Right renal pelvis (tissue), 4 donors: ENCODE results near the gene ANKRD34B. TPM values are rescaled to one million over a fixed set of nuclear protein-coding genes. Genes with fewer than 3 reads are reported as not detected.
A peak's percentile ranks its signal among the peaks of the same experiment; 100 is the strongest.
"Not testable (repeated sequence)": the region's sequence is repeated elsewhere in the genome, so short reads cannot be mapped to it uniquely, and the experiment has no call there.

Experiments used
- DNase-seq, 4 donors: peaks; one replicate each; pipeline ENCODE4 v3.0.0-alpha.2; 2013; ENCODE audit warnings: low read depth in 4 of 4, low spot score in 3 of 4, missing footprints in 1 of 4
- polyA plus RNA-seq, 4 donors: library from polyadenylated mRNA; unstranded; fragments of 120-200 nt; gene quantifications; one replicate each; pipeline ENCODE4 v1.2.1, GENCODE V29; 2013; ENCODE audit not compliant: insufficient read length in 4 of 4

The ANKRD34B gene
- under 1 TPM; 0.11 to 0.35 (median 0.22) TPM for polyA plus RNA-seq

- DNase-seq: peak in 1 of 4 donors; percentile 15
These were observed at the start of gene ANKRD34B for GRCh38 chr5:80569961-80570786. ANKRD34B (minus strand) TSS chr5:80570280; CDS start chr5:80560019, 10,261 bp downstream.

GRCh38 chr5:80619086-80619485, 49.0 kb upstream of the ANKRD34B start:
- DNase-seq: no peak

- no peak for DNase-seq
These were observed 48.4 kb upstream of the ANKRD34B start for GRCh38 chr5:80618438-80618837.

GRCh38 chr5:80615266-80615914, 45.3 kb upstream of the ANKRD34B start:
- no peak for DNase-seq

GRCh38 chr5:80609692-80610091, 39.6 kb upstream of the ANKRD34B start:
- DNase-seq: no peak

GRCh38 chr5:80608731-80609130, 38.7 kb upstream of the ANKRD34B start:
- no peak for DNase-seq

- DNase-seq: no peak
These were observed 37.8 kb upstream of the ANKRD34B start for GRCh38 chr5:80607832-80608231.

GRCh38 chr5:80607343-80607742, 37.3 kb upstream of the ANKRD34B start:
- no peak for DNase-seq

- no peak for DNase-seq
These were observed 31.0 kb upstream of the ANKRD34B start for GRCh38 chr5:80600943-80601693.

GRCh38 chr5:80597500-80597899, 27.4 kb upstream of the ANKRD34B start:
- no peak for DNase-seq

- DNase-seq: no peak
These were observed 24.7 kb upstream of the ANKRD34B start for GRCh38 chr5:80594810-80595209.

- no peak for DNase-seq
These were observed 22.7 kb upstream of the ANKRD34B start for GRCh38 chr5:80592761-80593160.

GRCh38 chr5:80592105-80592504, 22.0 kb upstream of the ANKRD34B start:
- DNase-seq: no peak

GRCh38 chr5:80591352-80591751, 21.3 kb upstream of the ANKRD34B start:
- DNase-seq: no peak

- no peak for DNase-seq
These were observed 20.7 kb upstream of the ANKRD34B start for GRCh38 chr5:80590766-80591165.

GRCh38 chr5:80588858-80589540, 18.9 kb upstream of the ANKRD34B start:
- no peak for DNase-seq

- no peak for DNase-seq
These were observed 14.7 kb upstream of the ANKRD34B start for GRCh38 chr5:80584770-80585169.

- DNase-seq: not testable (repeated sequence)
These were observed 10.2 kb upstream of the ANKRD34B start for GRCh38 chr5:80580291-80580690.

GRCh38 chr5:80579050-80579449, 9.0 kb upstream of the ANKRD34B start:
- DNase-seq: no peak

GRCh38 chr5:80577707-80578106, 7.6 kb upstream of the ANKRD34B start:
- no peak for DNase-seq

GRCh38 chr5:80576383-80576782, 6.3 kb upstream of the ANKRD34B start:
- no peak for DNase-seq
